HepG2 (cell line): ENCODE data around the gene RASSF8. TPM values are rescaled to one million over a fixed set of nuclear protein-coding genes. Genes with fewer than 3 reads are reported as not detected.

Source experiments
- ATAC-seq: fragments of 200-7000 bp; cut with Tn5 transposase; 3 replicates; pipeline ENCODE4 v1.9.1; 2020; ENCODE audit warnings: mild to moderate bottlenecking, moderate library complexity
- BruUV-seq: library from RNA; stranded (reverse); fragments of 400-500 nt; replicated peaks from 2 replicates; lab custom pipeline; 2021; lab: Mats Ljungman, UMichigan
- CTCF ChIA-PET: fragments of 300-600 bp; formaldehyde crosslinking; extraction: SDS; loops from one replicate; lab custom pipeline; 2021; ENCODE audit warnings: low total read pairs, inconsistent platforms, low intra/inter-chr PET ratio; lab: Yijun Ruan, JAX
- POLR2A ChIA-PET: fragments of 350-600 bp; sonication (Branson Sonifier 250); formaldehyde crosslinking; loops from one replicate; lab custom pipeline; 2020; ENCODE audit warnings: antibody characterized with exemption, inconsistent platforms; lab: Yijun Ruan, JAX
- DNase-seq: peaks from one replicate; pipeline ENCODE4 v3.0.0-alpha.2; 2015; ENCODE audit warnings: low spot score
- FAIRE-seq: peaks from 3 replicates; lab custom pipeline; 2011; peaks lifted over from hg19 to GRCh38; lab: Jason Lieb, UNC
- H2AFZ ChIP-seq: one replicate; pipeline ENCODE4 v1.6.1; 2011; ENCODE audit warnings: low read length, inconsistent platforms
- H3K27ac ChIP-seq: fragments of 300-600 bp; 3 replicates; pipeline ENCODE4 v1.8.0; 2011; ENCODE audit warnings: mixed run types, mild to moderate bottlenecking, mixed read lengths, low read length, inconsistent platforms; ENCODE audit not compliant: insufficient read depth; ENCODE audit errors: extremely low read length
- H3K27me3 ChIP-seq, 2 experiments: fragments of 200-600 bp in 1 of 2; 2 replicates in 1 of 2; 3 replicates in 1 of 2; pipeline versions ENCODE4 v1.6.0 to v1.8.0; 2011; ENCODE audit warnings: low read length in 2 of 2, mild to moderate bottlenecking in 2 of 2, moderate library complexity in 2 of 2, inconsistent platforms in 1 of 2; ENCODE audit not compliant: insufficient read depth in 2 of 2, control insufficient read depth in 1 of 2
- H3K36me3 ChIP-seq, 2 experiments: fragments of 200-600 bp in 1 of 2; replicated peaks in 1 of 2; 2 replicates in 1 of 2; 3 replicates in 1 of 2; pipeline versions ENCODE4 v1.5.1 to v1.8.0; 2011; ENCODE audit warnings: low read length in 2 of 2, inconsistent platforms in 1 of 2; ENCODE audit not compliant: insufficient read depth in 2 of 2, control insufficient read depth in 1 of 2
- H3K4me1 ChIP-seq: 2 replicates; pipeline ENCODE4 v1.5.1; 2012; ENCODE audit warnings: low read length, inconsistent platforms; ENCODE audit not compliant: insufficient read depth
- H3K4me2 ChIP-seq: 2 replicates; pipeline ENCODE4 v1.6.0; 2011; ENCODE audit warnings: low read depth, low read length, inconsistent platforms
- H3K4me3 ChIP-seq, 3 experiments: fragments of 200-600 bp in 1 of 3; sonication (generic), shearing (Covaris generic) in 1 of 3; replicated peaks in 1 of 3; 2 replicates each; pipeline ENCODE4 v1.5.1; 2011 to 2016; ENCODE audit warnings: low read length in 3 of 3, inconsistent platforms in 2 of 3, low read depth in 2 of 3, mild to moderate bottlenecking in 2 of 3, control low read depth in 1 of 3, mixed read lengths in 1 of 3; ENCODE audit not compliant: insufficient read depth in 1 of 3
- H3K79me2 ChIP-seq: one replicate; pipeline ENCODE4 v1.6.1; 2011; ENCODE audit warnings: low read length, inconsistent platforms; ENCODE audit not compliant: insufficient read depth
- H3K9ac ChIP-seq: 2 replicates; pipeline ENCODE4 v1.6.0; 2011; ENCODE audit warnings: mild to moderate bottlenecking, low read depth, low read length, inconsistent platforms; ENCODE audit not compliant: insufficient read depth
- H3K9me3 ChIP-seq: 2 replicates; pipeline ENCODE4 v1.5.1; 2012; ENCODE audit warnings: mild to moderate bottlenecking, low read length
- H4K20me1 ChIP-seq: 2 replicates; pipeline ENCODE4 v1.6.0; 2011; ENCODE audit warnings: inconsistent platforms, mild to moderate bottlenecking, low read length, moderate library complexity; ENCODE audit not compliant: insufficient read depth
- ADNP ChIP-seq: sonication (generic); formaldehyde crosslinking; IDR thresholded peaks from 2 replicates; pipeline ENCODE4 v1.4.0; 2020; ENCODE audit warnings: missing genetic modification reagents
- CEBPB ChIP-seq: IDR thresholded peaks from 2 replicates; pipeline ENCODE4 v1.6.1; 2011; ENCODE audit warnings: low read depth, low read length, improper control_type of control experiment, borderline replicate concordance
- CEBPZ ChIP-seq: IDR thresholded peaks from 2 replicates; pipeline ENCODE4 v1.6.1; 2012; ENCODE audit warnings: low read length, improper control_type of control experiment
- MAFF ChIP-seq: IDR thresholded peaks from 2 replicates; pipeline ENCODE4 v1.6.1; 2011; ENCODE audit warnings: low read depth, low read length, improper control_type of control experiment
- MAFK ChIP-seq, 2 experiments: IDR thresholded peaks in 1 of 2; conservative IDR thresholded peaks in 1 of 2; 2 replicates each; pipeline ENCODE4 v1.6.1; 2011; ENCODE audit warnings: improper control_type of control experiment in 2 of 2, low read length in 2 of 2
- TAF1 ChIP-seq: sonication (generic); formaldehyde crosslinking; IDR thresholded peaks from 2 replicates; pipeline ENCODE4 v1.4.0; 2020; ENCODE audit warnings: missing genetic modification reagents
- ZBTB26 ChIP-seq: IDR thresholded peaks from 2 replicates; pipeline ENCODE4 v1.6.1; 2016; ENCODE audit warnings: missing compliant biosample characterization, missing genetic modification reagents, borderline replicate concordance
- ZFP82 ChIP-seq: sonication (generic); formaldehyde crosslinking; IDR thresholded peaks from 2 replicates; pipeline ENCODE4 v1.5.1; 2020; ENCODE audit warnings: mild to moderate bottlenecking, missing genetic modification reagents, borderline replicate concordance
- ZNF180 ChIP-seq: sonication (generic); formaldehyde crosslinking; IDR thresholded peaks from 2 replicates; pipeline ENCODE4 v1.4.0; 2020; ENCODE audit warnings: low read depth, missing genetic modification reagents, borderline replicate concordance
- ZNF639 ChIP-seq: conservative IDR thresholded peaks from 2 replicates; pipeline ENCODE4 v1.6.1; 2018; ENCODE audit warnings: missing genetic modification reagents
- WGBS: methylation state at CpG from one replicate; pipeline ENCODE4 v1.1.6; 2017; ENCODE audit warnings: low lambda C conversion rate; 5-methylcytosine and 5-hydroxymethylcytosine counted together
- in situ Hi-C: cut with HindIII; loops from 2 replicates; pipeline ENCODE4 v1.10.0; 2017; ENCODE audit warnings: low pct_unique_long_range_greater_than_20kb; ENCODE audit not compliant: extremely low pct_ligation_motif_present
- intact Hi-C: fragments of 100-400 bp; cut with micrococcal nuclease; formaldehyde crosslinking; loops from one replicate; pipeline ENCODE4 v1.10.0; 2022; ENCODE audit not compliant: unreplicated experiment
- polyA plus RNA-seq, 8 experiments: library from polyadenylated mRNA; depleted of rRNA in 3 of 8; stranded (reverse) in 7 of 8; unstranded in 1 of 8; fragments of >200 nt; fragmentation: Illumina TruSeq in 4 of 8; extraction: Trizol in 4 of 8; gene quantifications; 2 replicates each; pipeline versions ENCODE4 v1.2.1 to v1.2.3, GENCODE V29; 2011 to 2016; ENCODE audit warnings: low read depth in 4 of 8, missing spikeins in 1 of 8, mixed read lengths in 1 of 8; ENCODE audit not compliant: insufficient read depth in 1 of 8
- total RNA-seq, 5 experiments: library from RNA; depleted of rRNA; stranded (reverse); fragments of >200 nt; fragmentation: Illumina TruSeq; extraction: Trizol; gene quantifications; 2 replicates each; pipeline ENCODE4 v1.2.3, GENCODE V29; 2016; ENCODE audit warnings: low read depth in 1 of 5

Gene RASSF8
- total and polyA plus RNA-seq, 2 of the 13 experiments (the other 11 are each of a cell fraction or from before 2014, with no cell fraction given) = 0.82 to 9.2 TPM

- ChIA-PET POLR2A (no interaction called here), CTCF (no interaction called here)
- Histone ChIP-seq H3K27ac (no peak overlapping the region), H3K27me3 (no peaks in the 10 kb centered on the region; a peak in 1 of 5 replicates), H4K20me1 (no peaks in the 10 kb centered on the region), H3K36me3 (no peaks in the 10 kb centered on the region), H3K79me2 (no peaks in the 10 kb centered on the region), H3K9me3 (no peaks in the 10 kb centered on the region), H3K4me2 (no peak overlapping the region), H3K9ac (no peak overlapping the region), H2AFZ (no peak overlapping the region), H3K4me3 (no peak overlapping the region), H3K4me1 (no peaks in the 10 kb centered on the region)
- DNase-seq = no peak
- in situ Hi-C loops (no loop called here), intact Hi-C loops (no loop called here)
- FAIRE-seq = no peak
- BruUV-seq = no TSS peak
- TF ChIP-seq ZNF180 (CRISPR knock-in tag) (no peak), ZNF639 (CRISPR knock-in tag) (no peak), TAF1 (no peak), ZFP82 (no peak), ADNP (CRISPR knock-in tag) (no peak), MAFK (conservative IDR thresholded peaks at IDR 0.05 in 1 of 2, IDR thresholded peaks at IDR 0.05 in 1 of 2; ENCODE audit: low read length in 2 of 2) (peak; percentile 48 to 55; a peak in 2 of 4 replicates), CEBPZ (no peak), ZBTB26 (CRISPR knock-in tag) (no peak), MAFF (peak; percentile 15; the same call in 1 of the 2 replicates), CEBPB (no peak)
- no peak for ATAC-seq
- WGBS = 71% methylated on average over 2 of the region's 2 CpGs
These were observed 26.3 kb downstream of the RASSF8 start for GRCh38 chr12:25984759-25985158.
